Measurements from ENCODE around the gene RBM6. TPM values are rescaled to one million over a fixed set of nuclear protein-coding genes. Genes with fewer than 3 reads are reported as not detected.

RBM6 gene
- polyA plus RNA-seq, 1 of the 3 experiments (the other 2 are of a cell fraction), result 67.4 TPM

- peak; percentile 58 for DNase-seq
- H3K4me2 ChIP-seq, result no peak overlapping the region
Observed at GRCh38 chr3:50126287-50127211, 186.6 kb downstream of the RBM6 start.

More at GRCh38 chr3:50126287-50127211, 186.6 kb downstream of the RBM6 start:
- ChIA-PET CTCF (interaction anchor here (0.6 to 28.1 kb wide), 17 partner anchors 8 to 146 kb away, joined by 3 to 684 read pairs (median 4); partner anchors contain the start of gene GNAT1), POLR2A (interaction anchor here (2.0 kb wide), 1 partner anchor 10 kb away, joined by 9 read pairs; no protein-coding TSS in a partner anchor)
- 66% methylated on average over 14 of the region's 16 CpGs for WGBS (ENCODE audit: low lambda C conversion rate)
- Histone ChIP-seq H3K9me3 (no peaks in the 10 kb centered on the region), H3F3A (replicated peaks; ENCODE audit: insufficient read depth) (peaks cover 7% of the 10 kb centered on the region), H4K20me1 (ENCODE audit: insufficient read depth) (peaks cover 3% of the 10 kb centered on the region; the same call in 1 of the 2 replicates), H3K9ac (no peak overlapping the region), H3K27me3 (ENCODE audit: insufficient read depth) (no peaks in the 10 kb centered on the region), H3K4me3 (ENCODE audit: low read depth in 2 of 2, low read length in 1 of 2) (no peak overlapping the region), H2AFZ (ENCODE audit: low read depth) (no peak overlapping the region), H3K27ac (ENCODE audit: low read depth in 2 of 2, low read length in 1 of 2) (peak overlapping the region in 1 of 2 experiments; percentile 74; a peak in 1 of 4 replicates), H3K79me2 (ENCODE audit: insufficient read depth) (no peaks in the 10 kb centered on the region), H3K36me3 (replicated peaks in 1 of 2; ENCODE audit: control insufficient read depth in 1 of 2, insufficient read depth in 2 of 2, low read length in 1 of 2) (no peaks in the 10 kb centered on the region), H3K9me2 (no peaks in the 10 kb centered on the region), H3K4me1 (ENCODE audit: control insufficient read depth in 1 of 2, insufficient read depth in 2 of 2, low read depth in 1 of 2, low read length in 1 of 2) (peaks cover 13 to 58% of the 10 kb centered on the region in 2 experiments)
- 0 out of 2 replicates have a peak, but pooled peaks have one; percentile 2 for TF ChIP-seq SMC3 (IDR thresholded peaks at IDR 0.05; ENCODE audit: low read depth, low read length)
- 0 out of 2 replicates have a peak, but pooled peaks have one; percentile 4 for TF ChIP-seq TCF12 (IDR thresholded peaks at IDR 0.05)
- TF ChIP-seq MEF2A (IDR thresholded peaks at IDR 0.05; ENCODE audit: borderline replicate concordance, low read depth), result no peak
- peak; percentile 14 for TF ChIP-seq CHD2 (IDR thresholded peaks at IDR 0.05; ENCODE audit: low read length, partially characterized antibody)
- no peak for TF ChIP-seq ELF1 (IDR thresholded peaks at IDR 0.05)
- TF ChIP-seq GATA2 (CRISPR knock-in tag; IDR thresholded peaks at IDR 0.05), result peak; percentile 38; the same call in 1 of the 2 replicates

Other genes with a start within 250 kb of the RBM6 start
- 1.1 and 1.2 TPM in 2 replicates for gene AMIGO3, start 220.5 kb upstream of the RBM6 start, polyA plus RNA-seq (2012; rRNA removed)
- 25.1 and 28.3 TPM in 2 replicates for gene GMPPB, start 216.2 kb upstream of the RBM6 start, polyA plus RNA-seq (2012; rRNA removed)
- 17.0 and 23.3 TPM in 2 replicates for gene IP6K1, start 153.6 kb upstream of the RBM6 start, polyA plus RNA-seq (2012; rRNA removed)
- gene CDHR4, start 140.3 kb upstream of the RBM6 start, polyA plus RNA-seq (2012; rRNA removed), result 0.07 and 0.13 TPM in 2 replicates
- gene INKA1, start 136.9 kb upstream of the RBM6 start, polyA plus RNA-seq (2012; rRNA removed), result 2.6 and 3.4 TPM in 2 replicates
- 22.6 and 25.8 TPM in 2 replicates for gene UBA7, start 126.2 kb upstream of the RBM6 start, polyA plus RNA-seq (2012; rRNA removed)
- gene TRAIP, start 83.6 kb upstream of the RBM6 start, polyA plus RNA-seq (2012; rRNA removed), result 8.1 and 12.8 TPM in 2 replicates
- 0.53 and 1.7 TPM in 2 replicates for gene CAMKV, start 70.2 kb upstream of the RBM6 start, polyA plus RNA-seq (2012; rRNA removed)
- gene MST1R, start 36.3 kb upstream of the RBM6 start, polyA plus RNA-seq (2012; rRNA removed), result 0.23 and 0.36 TPM in 2 replicates
- gene MON1A, start 10.3 kb upstream of the RBM6 start, polyA plus RNA-seq (2012; rRNA removed), result 10.9 and 12.0 TPM in 2 replicates
- gene RBM5, start 148.8 kb downstream of the RBM6 start, polyA plus RNA-seq (2012; rRNA removed), result 113 and 168 TPM in 2 replicates
- gene SEMA3F, start 215.2 kb downstream of the RBM6 start, polyA plus RNA-seq (2012; rRNA removed), result 23.9 and 30.4 TPM in 2 replicates